Colonic mucosa (tissue), 4 donors: Measurements from ENCODE around the gene MCCC1. TPM values are rescaled to one million over a fixed set of nuclear protein-coding genes. Genes with fewer than 3 reads are reported as not detected.

Experiments
- DNase-seq: peaks from one replicate; pipeline ENCODE4 v3.0.0-alpha.2; 2020
- H3K27ac ChIP-seq: fragments of 200-600 bp; one replicate; pipeline ENCODE4 v1.8.0; 2021
- H3K27me3 ChIP-seq: fragments of 200-600 bp; one replicate; pipeline ENCODE4 v1.8.0; 2021
- H3K36me3 ChIP-seq: fragments of 200-600 bp; one replicate; pipeline ENCODE4 v1.8.0; 2021
- H3K4me1 ChIP-seq: fragments of 200-600 bp; one replicate; pipeline ENCODE4 v1.8.0; 2021; ENCODE audit warnings: mild to moderate bottlenecking
- H3K4me3 ChIP-seq: fragments of 200-600 bp; one replicate; pipeline ENCODE4 v1.8.0; 2021
- H3K9ac ChIP-seq, 2 donors: one replicate each; pipeline ENCODE4 v1.7.0; 2013; ENCODE audit warnings: control low read depth in 2 of 2, low read depth in 2 of 2, low read length in 2 of 2
- H3K9me3 ChIP-seq: fragments of 200-600 bp; one replicate; pipeline ENCODE4 v1.8.0; 2021
- CTCF ChIP-seq: fragments of 200-600 bp; IDR thresholded peaks from one replicate; pipeline ENCODE4 v1.8.0; 2022; ENCODE audit warnings: antibody characterized with exemption, mild to moderate bottlenecking
- intact Hi-C: fragments of 100-400 bp; cut with DNase I; formaldehyde crosslinking; loops from one replicate; pipeline ENCODE4 v1.14.1; 2022
- total RNA-seq, 2 donors: library from RNA; stranded (reverse); fragmentation: NEBNext Ultra II Directional in 1 of 2; extraction: Animal tissue kit (Norgen Biotek cat#: 25700) in 1 of 2; gene quantifications; one replicate each; pipeline ENCODE4 v1.2.1, GENCODE V29; 2021
- donor health status: healthy.
- donor health status: DM: no; HTN: no; CAD: no.
- donor health status: DM: no; HTN: no; CAD: no.

MCCC1 gene
- total RNA-seq, 2 donors from 2014 or later: 24.9 to 27.2 TPM

- no peak for DNase-seq
- Histone ChIP-seq H3K4me1 (peaks cover 2% of the 10 kb centered on the region), H3K36me3 (no peaks in the 10 kb centered on the region), H3K4me3 (no peak overlapping the region), H3K27me3 (no peaks in the 10 kb centered on the region), H3K9ac (no peak overlapping the region), H3K27ac (no peak overlapping the region), H3K9me3 (no peaks in the 10 kb centered on the region)
- intact Hi-C loops: no loop called here
- no peak for TF ChIP-seq CTCF
Measured at GRCh38 chr3:182969277-182969676, 130.0 kb downstream of the MCCC1 start.

- intact Hi-C loops: no loop called here
- Histone ChIP-seq H3K27me3 (no peaks in the 10 kb centered on the region), H3K4me3 (no peak overlapping the region), H3K9me3 (no peaks in the 10 kb centered on the region), H3K36me3 (no peaks in the 10 kb centered on the region), H3K9ac (no peak overlapping the region), H3K27ac (no peak overlapping the region), H3K4me1 (peaks cover 2% of the 10 kb centered on the region)
- no peak for TF ChIP-seq CTCF
- no peak for DNase-seq
Measured at GRCh38 chr3:182967218-182968204, 131.8 kb downstream of the MCCC1 start.

GRCh38 chr3:182965861-182966366, 133.4 kb downstream of the MCCC1 start:
- H3K9ac ChIP-seq: no peak overlapping the region
- H3K27ac ChIP-seq: no peak overlapping the region
- H3K36me3 ChIP-seq: no peaks in the 10 kb centered on the region

More at GRCh38 chr3:182965861-182966366, 133.4 kb downstream of the MCCC1 start:
- no peak overlapping the region for H3K4me3 ChIP-seq
- no peak for DNase-seq
- H3K4me1 ChIP-seq: peaks cover 2% of the 10 kb centered on the region
- intact Hi-C loops: no loop called here
- TF ChIP-seq CTCF: no peak
- H3K9me3 ChIP-seq: no peaks in the 10 kb centered on the region
- no peaks in the 10 kb centered on the region for H3K27me3 ChIP-seq

Other genes starting within 250 kb of the MCCC1 start
- gene DCUN1D1, start 119.0 kb downstream of the MCCC1 start, total RNA-seq: 10 to 100 TPM; 38.9 to 56.6 TPM
- gene LAMP3, start 63.2 kb upstream of the MCCC1 start, total RNA-seq: 1 to 10 TPM in 1 of 2 donors, under 1 TPM in 1; 0.64 to 1.5 TPM
- 100 to 1,000 TPM in 1 of 2 donors, 10 to 100 TPM in 1; 43.1 to 108 TPM for gene B3GNT5, start 153.8 kb upstream of the MCCC1 start, total RNA-seq